Measurements from ENCODE around the gene DET1. TPM values are rescaled to one million over a fixed set of nuclear protein-coding genes. Genes with fewer than 3 reads are reported as not detected.

The DET1 gene
- total and polyA plus RNA-seq, 2 of the 13 experiments (the other 11 are each of a cell fraction or from before 2014, with no cell fraction given), result 2.2 to 4.2 TPM

DNA sequence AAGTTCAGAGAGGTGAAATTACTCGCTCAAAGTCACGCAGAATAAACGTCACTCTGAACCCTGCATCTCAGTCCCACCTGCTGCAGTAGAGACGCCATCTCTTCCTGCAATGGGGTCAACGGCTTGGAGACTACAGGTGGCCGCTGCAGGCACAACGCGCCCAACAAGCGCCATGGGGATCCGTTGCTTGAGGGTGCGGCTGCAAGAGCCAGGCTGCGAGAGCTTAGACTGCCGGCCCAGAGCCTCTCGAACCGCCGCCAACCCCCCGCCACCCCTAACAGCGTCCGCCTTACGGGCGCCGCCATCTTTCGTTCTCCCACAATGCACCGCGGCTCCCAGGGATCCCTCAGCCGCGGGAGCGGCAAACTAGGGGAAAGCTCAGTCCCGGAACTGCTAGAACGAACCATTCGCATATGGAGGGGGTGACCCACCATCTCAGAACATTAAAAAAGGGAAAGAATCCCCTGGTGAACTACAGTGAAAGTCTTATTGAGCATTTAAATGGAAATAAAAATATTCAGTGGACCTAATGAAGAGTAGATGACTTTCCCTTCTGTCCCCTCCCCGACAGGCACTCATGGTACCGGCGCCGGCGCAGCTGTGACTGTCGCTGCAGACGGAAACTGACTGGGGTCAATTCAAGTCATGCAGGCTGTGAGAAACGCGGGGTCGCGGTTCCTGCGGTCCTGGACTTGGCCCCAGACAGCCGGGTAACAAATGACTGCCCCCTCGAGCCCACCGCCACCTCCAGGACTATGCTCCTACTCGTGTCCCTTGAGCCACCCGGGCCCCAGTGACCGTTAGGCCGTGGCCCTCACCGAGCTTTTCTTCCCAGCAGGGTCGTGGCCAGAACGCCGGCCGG lies 79.2 kb downstream of the DET1 start, which contains the start of the genes MRPL46 and MRPS11 (continued):
- peak; percentile 98 for TF ChIP-seq YY1 (IDR thresholded peaks at IDR 0.05; ENCODE audit: insufficient read depth, insufficient replicate concordance, low read depth, low read length)
- TF ChIP-seq MXI1 (IDR thresholded peaks at IDR 0.05; ENCODE audit: borderline replicate concordance, low read depth, low read length), result peak; percentile 81; the same call in 2 of the 3 replicates
- peak; percentile 51; the same call in 1 of the 2 replicates for TF ChIP-seq MEIS1 (CRISPR knock-in tag; IDR thresholded peaks at IDR 0.05; ENCODE audit: borderline replicate concordance)
- TF ChIP-seq HNRNPH1 (optimal IDR thresholded peaks at IDR 0.05; ENCODE audit: low read depth, low read length), result no peak
- TF ChIP-seq TP53 (CRISPR knock-in tag; conservative IDR thresholded peaks at IDR 0.05), result 0 out of 2 replicates have a peak, but pooled peaks have one; percentile 48
- TF ChIP-seq, protein P1, sequence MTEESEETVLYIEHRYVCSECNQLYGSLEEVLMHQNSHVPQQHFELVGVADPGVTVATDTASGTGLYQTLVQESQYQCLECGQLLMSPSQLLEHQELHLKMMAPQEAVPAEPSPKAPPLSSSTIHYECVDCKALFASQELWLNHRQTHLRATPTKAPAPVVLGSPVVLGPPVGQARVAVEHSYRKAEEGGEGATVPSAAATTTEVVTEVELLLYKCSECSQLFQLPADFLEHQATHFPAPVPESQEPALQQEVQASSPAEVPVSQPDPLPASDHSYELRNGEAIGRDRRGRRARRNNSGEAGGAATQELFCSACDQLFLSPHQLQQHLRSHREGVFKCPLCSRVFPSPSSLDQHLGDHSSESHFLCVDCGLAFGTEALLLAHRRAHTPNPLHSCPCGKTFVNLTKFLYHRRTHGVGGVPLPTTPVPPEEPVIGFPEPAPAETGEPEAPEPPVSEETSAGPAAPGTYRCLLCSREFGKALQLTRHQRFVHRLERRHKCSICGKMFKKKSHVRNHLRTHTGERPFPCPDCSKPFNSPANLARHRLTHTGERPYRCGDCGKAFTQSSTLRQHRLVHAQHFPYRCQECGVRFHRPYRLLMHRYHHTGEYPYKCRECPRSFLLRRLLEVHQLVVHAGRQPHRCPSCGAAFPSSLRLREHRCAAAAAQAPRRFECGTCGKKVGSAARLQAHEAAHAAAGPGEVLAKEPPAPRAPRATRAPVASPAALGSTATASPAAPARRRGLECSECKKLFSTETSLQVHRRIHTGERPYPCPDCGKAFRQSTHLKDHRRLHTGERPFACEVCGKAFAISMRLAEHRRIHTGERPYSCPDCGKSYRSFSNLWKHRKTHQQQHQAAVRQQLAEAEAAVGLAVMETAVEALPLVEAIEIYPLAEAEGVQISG (CRISPR knock-in tag; IDR thresholded peaks at IDR 0.05), result peak; percentile 91
- TF ChIP-seq RFXANK (CRISPR knock-in tag; IDR thresholded peaks at IDR 0.05), result no peak
- 0 out of 2 replicates have a peak, but pooled peaks have one; percentile 67 for TF ChIP-seq ZNF235 (CRISPR knock-in tag; IDR thresholded peaks at IDR 0.05; ENCODE audit: borderline replicate concordance)
- peak; percentile 67 for TF ChIP-seq MAX (IDR thresholded peaks at IDR 0.05)
- TF ChIP-seq ZNF337 (CRISPR knock-in tag; IDR thresholded peaks at IDR 0.05; ENCODE audit: borderline replicate concordance, low read depth), result no peak; the same call in 1 of the 2 replicates
- no peak for TF ChIP-seq MZF1 (CRISPR knock-in tag; IDR thresholded peaks at IDR 0.05; ENCODE audit: borderline replicate concordance)
- peak; percentile 23; the same call in 1 of the 2 replicates for TF ChIP-seq MIER2 (CRISPR knock-in tag; IDR thresholded peaks at IDR 0.05)
- TF ChIP-seq GTF2F1 (IDR thresholded peaks at IDR 0.05; ENCODE audit: low read length), result 0 out of 2 replicates have a peak, but pooled peaks have one; percentile 29
- TF ChIP-seq UBTF (CRISPR knock-in tag; IDR thresholded peaks at IDR 0.05), result peak; percentile 59
- TF ChIP-seq, protein P2, sequence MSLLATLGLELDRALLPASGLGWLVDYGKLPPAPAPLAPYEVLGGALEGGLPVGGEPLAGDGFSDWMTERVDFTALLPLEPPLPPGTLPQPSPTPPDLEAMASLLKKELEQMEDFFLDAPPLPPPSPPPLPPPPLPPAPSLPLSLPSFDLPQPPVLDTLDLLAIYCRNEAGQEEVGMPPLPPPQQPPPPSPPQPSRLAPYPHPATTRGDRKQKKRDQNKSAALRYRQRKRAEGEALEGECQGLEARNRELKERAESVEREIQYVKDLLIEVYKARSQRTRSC (CRISPR knock-in tag; IDR thresholded peaks at IDR 0.05; ENCODE audit: low read depth), result 0 out of 2 replicates have a peak, but pooled peaks have one; percentile 42
- TF ChIP-seq ZNF879 (CRISPR knock-in tag; IDR thresholded peaks at IDR 0.05), result no peak
- no peak for TF ChIP-seq KDM3A (CRISPR knock-in tag; IDR thresholded peaks at IDR 0.05; ENCODE audit: low read depth)
- 0 out of 2 replicates have a peak, but pooled peaks have one; percentile 29 for TF ChIP-seq ZNF34 (CRISPR knock-in tag; IDR thresholded peaks at IDR 0.05; ENCODE audit: borderline replicate concordance)
- TF ChIP-seq ZBTB42 (CRISPR knock-in tag; IDR thresholded peaks at IDR 0.05), result 0 out of 2 replicates have a peak, but pooled peaks have one; percentile 30
